Measurements from ENCODE around the gene LPP.

DNA sequence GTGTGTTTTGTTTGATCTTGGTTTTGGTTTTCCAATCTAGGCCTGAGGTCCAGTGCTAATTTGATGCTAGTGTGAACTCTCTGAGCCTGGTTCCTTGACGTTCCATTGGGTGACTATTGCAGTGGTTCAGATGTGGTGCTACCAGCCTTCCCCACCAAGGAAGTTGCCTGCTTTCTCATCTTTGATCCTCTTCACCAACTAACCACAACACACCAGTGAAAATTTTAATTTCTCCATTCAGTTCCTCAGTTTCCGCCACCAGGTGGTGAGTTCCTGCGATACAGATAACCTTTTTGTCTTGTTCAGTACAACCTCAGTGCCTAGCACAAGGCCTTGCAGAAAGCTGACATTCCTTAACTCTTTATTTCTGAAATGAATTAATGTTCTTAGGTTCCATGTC is 680.4 kb downstream of the LPP start:
- TF ChIP-seq, protein P1, sequence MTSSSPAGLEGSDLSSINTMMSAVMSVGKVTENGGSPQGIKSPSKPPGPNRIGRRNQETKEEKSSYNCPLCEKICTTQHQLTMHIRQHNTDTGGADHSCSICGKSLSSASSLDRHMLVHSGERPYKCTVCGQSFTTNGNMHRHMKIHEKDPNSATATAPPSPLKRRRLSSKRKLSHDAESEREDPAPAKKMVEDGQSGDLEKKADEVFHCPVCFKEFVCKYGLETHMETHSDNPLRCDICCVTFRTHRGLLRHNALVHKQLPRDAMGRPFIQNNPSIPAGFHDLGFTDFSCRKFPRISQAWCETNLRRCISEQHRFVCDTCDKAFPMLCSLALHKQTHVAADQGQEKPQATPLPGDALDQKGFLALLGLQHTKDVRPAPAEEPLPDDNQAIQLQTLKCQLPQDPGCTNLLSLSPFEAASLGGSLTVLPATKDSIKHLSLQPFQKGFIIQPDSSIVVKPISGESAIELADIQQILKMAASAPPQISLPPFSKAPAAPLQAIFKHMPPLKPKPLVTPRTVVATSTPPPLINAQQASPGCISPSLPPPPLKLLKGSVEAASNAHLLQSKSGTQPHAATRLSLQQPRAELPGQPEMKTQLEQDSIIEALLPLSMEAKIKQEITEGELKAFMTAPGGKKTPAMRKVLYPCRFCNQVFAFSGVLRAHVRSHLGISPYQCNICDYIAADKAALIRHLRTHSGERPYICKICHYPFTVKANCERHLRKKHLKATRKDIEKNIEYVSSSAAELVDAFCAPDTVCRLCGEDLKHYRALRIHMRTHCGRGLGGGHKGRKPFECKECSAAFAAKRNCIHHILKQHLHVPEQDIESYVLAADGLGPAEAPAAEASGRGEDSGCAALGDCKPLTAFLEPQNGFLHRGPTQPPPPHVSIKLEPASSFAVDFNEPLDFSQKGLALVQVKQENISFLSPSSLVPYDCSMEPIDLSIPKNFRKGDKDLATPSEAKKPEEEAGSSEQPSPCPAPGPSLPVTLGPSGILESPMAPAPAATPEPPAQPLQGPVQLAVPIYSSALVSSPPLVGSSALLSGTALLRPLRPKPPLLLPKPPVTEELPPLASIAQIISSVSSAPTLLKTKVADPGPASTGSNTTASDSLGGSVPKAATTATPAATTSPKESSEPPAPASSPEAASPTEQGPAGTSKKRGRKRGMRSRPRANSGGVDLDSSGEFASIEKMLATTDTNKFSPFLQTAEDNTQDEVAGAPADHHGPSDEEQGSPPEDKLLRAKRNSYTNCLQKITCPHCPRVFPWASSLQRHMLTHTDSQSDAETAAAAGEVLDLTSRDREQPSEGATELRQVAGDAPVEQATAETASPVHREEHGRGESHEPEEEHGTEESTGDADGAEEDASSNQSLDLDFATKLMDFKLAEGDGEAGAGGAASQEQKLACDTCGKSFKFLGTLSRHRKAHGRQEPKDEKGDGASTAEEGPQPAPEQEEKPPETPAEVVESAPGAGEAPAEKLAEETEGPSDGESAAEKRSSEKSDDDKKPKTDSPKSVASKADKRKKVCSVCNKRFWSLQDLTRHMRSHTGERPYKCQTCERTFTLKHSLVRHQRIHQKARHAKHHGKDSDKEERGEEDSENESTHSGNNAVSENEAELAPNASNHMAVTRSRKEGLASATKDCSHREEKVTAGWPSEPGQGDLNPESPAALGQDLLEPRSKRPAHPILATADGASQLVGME (CRISPR knock-in tag; IDR thresholded peaks at IDR 0.05): no peak
- TF ChIP-seq, protein P2, sequence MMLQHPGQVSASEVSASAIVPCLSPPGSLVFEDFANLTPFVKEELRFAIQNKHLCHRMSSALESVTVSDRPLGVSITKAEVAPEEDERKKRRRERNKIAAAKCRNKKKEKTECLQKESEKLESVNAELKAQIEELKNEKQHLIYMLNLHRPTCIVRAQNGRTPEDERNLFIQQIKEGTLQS (IDR thresholded peaks at IDR 0.05): no peak
- TF ChIP-seq, protein P2 (CRISPR knock-in tag; conservative IDR thresholded peaks at IDR 0.05): no peak

Data from K562 (cell line).